Stimulated activated CD4-positive, alpha-beta T cell treated with anti-CD3 and anti-CD28 coated beads, Interleukin-1b, Interleukin-23, amount 100 ng/mL, for 1 hour (primary cell): ENCODE results near the gene P3H3.
"Not testable (repeated sequence)": the region's sequence is repeated elsewhere in the genome, so short reads cannot be mapped to it uniquely, and the experiment has no call there.

ENCODE experiments used
- DNase-seq, 2 donors: peaks; one replicate each; pipeline ENCODE4 v3.0.0-alpha.2; 2020; ENCODE audit warnings: low read depth in 2 of 2

Gene P3H3

GRCh38 chr12:6866163-6866919 is 38.1 kb downstream of the P3H3 start:
- DNase-seq, result no peak

GRCh38 chr12:6866920-6867412 is 38.8 kb downstream of the P3H3 start:
- DNase-seq, result no peak

- DNase-seq, result peak; percentile 63 to 65
Observed at GRCh38 chr12:6867413-6868210, 39.4 kb downstream of the P3H3 start, which contains the start of gene TPI1. TPI1 (plus strand) TSS chr12:6867531; CDS start chr12:6867567, 36 bp downstream.

- no peak for DNase-seq
Observed at GRCh38 chr12:6868211-6869048, 40.2 kb downstream of the P3H3 start.

GRCh38 chr12:6869049-6870021 is 41.1 kb downstream of the P3H3 start:
- DNase-seq, result peak; percentile 75 to 77

- not testable (repeated sequence) for DNase-seq
Observed at GRCh38 chr12:6870304-6870703, 42.1 kb downstream of the P3H3 start.

GRCh38 chr12:6871052-6871957 is 43.1 kb downstream of the P3H3 start:
- no peak for DNase-seq

GRCh38 chr12:6872073-6873048 is 44.2 kb downstream of the P3H3 start:
- peak; percentile 54 to 78 for DNase-seq

GRCh38 chr12:6873094-6874014 is 45.1 kb downstream of the P3H3 start, which contains the start of gene SPSB2:
SPSB2 (minus strand) TSS chr12:6873303; CDS start chr12:6872901, 402 bp downstream.
- peak; percentile 97 to 100 for DNase-seq

- not testable (repeated sequence) for DNase-seq
Observed at GRCh38 chr12:6874015-6874368, 45.8 kb downstream of the P3H3 start.

GRCh38 chr12:6879824-6880223 is 51.6 kb downstream of the P3H3 start:
- not testable (repeated sequence) for DNase-seq

- DNase-seq, result no peak
Observed at GRCh38 chr12:6883252-6883651, 55.0 kb downstream of the P3H3 start.

GRCh38 chr12:6883683-6884082 is 55.5 kb downstream of the P3H3 start:
- DNase-seq, result no peak

- DNase-seq, result no peak
Observed at GRCh38 chr12:6884539-6884938, 56.3 kb downstream of the P3H3 start.

- not testable (repeated sequence) for DNase-seq
Observed at GRCh38 chr12:6886206-6886999, 58.2 kb downstream of the P3H3 start.

GRCh38 chr12:6887460-6887859 is 59.3 kb downstream of the P3H3 start:
- DNase-seq, result no peak
